HG03064 (cell line): ENCODE measurements around the gene MAPRE2.
"Not testable (repeated sequence)": the region's sequence is repeated elsewhere in the genome, so short reads cannot be mapped to it uniquely, and the experiment has no call there.

Source experiments
- ATAC-seq: cut with Tn5 transposase; IDR thresholded peaks from one replicate; pipeline ENCODE4 v1.9.1; 2021; ENCODE audit warnings: low read depth; ENCODE audit not compliant: unreplicated experiment

The MAPRE2 gene

DNA sequence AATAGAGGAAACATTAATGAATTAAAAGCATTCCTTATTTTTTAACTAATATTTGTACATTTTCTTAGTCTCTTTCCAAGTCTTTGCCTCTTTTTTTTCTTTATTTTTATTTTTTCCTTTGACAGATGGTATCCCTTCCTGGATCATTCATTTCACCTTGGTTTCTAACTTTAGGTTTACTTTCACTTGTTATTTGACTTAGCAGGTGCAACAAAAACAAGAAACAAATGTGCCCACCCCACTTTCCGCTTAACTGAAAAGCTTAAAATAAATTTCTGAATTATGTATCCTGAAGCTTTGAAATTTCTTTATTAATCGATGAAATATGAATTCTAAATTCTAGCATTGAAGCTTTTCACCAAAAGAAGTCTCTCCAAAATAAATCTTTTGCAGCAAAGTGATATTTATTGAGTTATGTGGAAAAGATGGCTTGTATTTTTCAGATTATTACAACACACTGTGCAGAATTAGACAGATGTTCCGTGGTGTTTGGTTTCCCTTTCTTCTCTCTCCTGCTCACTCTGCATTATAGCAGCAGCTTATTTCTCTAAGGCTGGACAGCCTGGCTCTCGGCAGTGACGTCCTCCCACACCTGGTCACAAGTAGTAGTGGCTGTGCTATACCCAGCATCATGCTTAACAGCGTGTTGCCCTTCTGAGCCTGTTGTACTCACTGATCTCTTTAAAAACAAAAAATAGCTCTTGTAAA lies 100.5 kb downstream of the MAPRE2 start:
- no peak for ATAC-seq

DNA sequence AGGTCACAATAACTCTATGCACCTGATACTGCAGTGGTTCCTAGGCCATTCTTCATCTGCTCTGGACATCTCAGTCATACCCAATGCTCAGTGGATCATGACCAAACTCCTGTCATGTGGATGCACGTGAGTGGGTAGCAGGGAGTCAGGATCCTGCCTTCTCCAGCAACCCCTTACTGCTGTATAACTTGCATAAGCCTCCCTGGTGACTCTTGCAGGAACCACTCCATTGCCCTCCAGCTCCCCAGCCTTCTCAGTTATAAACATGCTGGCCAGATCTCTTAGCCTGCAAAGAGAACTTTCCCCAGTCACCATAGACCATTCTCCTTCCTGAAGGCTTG lies 101.0 kb downstream of the MAPRE2 start:
- no peak for ATAC-seq

DNA sequence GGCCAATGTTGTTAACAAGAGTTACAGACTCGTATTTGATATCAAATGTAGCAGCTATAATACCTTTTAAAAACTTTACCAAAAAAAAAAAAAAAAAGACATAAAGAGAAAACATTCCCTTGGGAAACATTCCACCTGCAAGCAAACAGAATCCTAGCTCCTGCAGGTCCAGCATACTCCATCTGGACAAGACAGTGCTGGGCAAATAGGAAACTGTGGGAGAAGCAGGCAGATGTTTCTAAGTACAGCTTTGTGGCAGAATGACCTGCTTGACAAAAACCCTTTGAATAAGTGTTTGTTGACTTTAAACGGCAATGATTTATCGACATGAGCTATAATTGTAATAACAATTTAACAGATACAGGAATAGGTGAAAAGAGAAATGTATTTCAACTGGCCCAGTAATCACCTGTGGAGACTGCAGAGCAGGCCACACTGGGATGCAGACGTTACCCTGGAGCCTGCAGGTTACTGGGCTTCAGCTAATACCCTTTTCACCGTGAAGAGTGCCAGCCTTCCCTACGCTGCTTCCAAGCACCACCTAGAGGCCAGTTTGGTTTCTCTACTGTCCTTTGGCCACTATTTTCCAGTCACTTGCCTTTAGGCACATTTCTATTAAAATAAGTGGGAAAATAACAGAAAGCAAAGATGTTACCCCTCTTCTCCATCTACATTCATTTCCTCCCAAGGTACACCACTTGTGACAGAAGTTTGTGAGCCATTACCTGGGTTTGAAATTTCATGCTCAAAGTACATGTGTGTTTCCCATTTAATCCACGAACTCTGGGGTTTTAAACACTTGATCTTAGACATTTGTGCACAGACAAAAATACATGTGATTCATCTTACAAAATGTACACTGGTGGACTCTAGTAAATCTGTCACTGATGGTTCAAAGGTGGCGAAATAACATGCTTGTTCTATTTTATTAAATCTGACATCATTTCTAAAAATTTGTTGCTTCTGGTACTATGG lies 102.7 kb downstream of the MAPRE2 start:
- no peak for ATAC-seq

DNA sequence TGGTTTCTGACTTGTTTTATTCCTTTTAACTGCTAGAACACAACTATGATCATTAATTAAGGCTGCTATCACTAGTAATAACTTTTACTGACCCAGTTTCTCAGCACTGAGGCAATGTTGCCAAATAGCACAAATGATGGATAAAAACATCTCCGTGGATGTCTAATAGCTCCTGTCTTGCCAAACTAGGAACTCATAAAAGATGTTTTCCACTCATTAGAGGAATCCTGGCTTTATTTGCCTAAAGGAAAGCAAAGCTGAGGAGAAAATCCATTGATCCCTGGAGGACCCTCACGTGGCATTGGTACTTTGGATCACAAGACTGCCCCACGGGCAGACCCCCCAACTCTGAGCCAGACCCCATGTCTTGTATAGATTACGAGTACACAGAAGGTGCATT lies 103.5 kb downstream of the MAPRE2 start:
- no peak for ATAC-seq

DNA sequence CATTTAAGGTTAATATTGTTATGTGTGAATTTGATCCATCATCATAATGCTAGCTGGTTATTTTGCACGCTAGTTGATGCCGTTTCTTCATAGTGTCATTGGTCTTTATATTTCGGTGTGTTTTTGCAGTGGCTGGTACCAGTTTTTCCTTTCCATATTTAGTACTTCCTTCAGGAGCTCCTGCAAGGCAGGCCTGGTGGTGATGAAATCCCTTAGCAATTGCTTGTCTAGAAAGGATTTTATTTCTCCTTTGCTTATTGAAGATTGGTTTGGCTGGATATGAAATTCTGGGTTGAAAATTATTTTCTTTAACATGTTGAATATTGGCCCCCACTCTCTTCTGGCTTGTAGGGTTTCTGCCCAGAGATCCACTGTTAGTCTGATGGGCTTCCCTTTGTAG lies 109.0 kb downstream of the MAPRE2 start:
- not testable (repeated sequence) for ATAC-seq

DNA sequence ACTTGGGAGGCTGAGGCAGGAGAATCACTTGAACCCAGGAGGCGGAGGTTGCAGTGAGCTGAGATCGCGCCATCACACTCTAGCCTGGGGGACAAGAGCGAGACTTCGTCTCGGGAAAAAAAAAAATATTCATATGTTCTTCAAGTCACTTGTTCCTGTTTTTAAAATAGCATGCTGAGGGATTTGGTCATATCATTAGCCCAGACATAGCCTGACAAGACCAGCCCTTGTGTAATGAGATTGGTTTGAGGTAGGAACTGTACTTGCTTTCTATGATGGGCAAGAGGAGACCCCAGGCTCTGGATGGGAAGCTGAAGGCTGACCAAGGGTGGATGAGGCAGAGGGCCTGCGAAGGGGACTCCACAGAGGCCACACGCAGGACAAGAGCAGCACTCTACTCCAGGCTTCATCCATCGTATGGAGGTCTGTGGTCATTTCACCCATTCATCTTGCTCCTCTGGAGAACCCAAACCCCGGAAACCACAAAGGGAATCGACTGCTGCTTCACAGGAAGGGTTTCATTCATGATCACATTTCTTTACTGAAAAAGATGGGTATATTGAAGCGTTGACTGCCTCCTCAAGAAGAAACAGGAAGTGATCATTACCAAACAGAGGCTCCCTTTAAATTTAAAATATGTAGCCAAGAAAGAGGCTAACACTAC lies 112.5 kb downstream of the MAPRE2 start:
- ATAC-seq: no peak

DNA sequence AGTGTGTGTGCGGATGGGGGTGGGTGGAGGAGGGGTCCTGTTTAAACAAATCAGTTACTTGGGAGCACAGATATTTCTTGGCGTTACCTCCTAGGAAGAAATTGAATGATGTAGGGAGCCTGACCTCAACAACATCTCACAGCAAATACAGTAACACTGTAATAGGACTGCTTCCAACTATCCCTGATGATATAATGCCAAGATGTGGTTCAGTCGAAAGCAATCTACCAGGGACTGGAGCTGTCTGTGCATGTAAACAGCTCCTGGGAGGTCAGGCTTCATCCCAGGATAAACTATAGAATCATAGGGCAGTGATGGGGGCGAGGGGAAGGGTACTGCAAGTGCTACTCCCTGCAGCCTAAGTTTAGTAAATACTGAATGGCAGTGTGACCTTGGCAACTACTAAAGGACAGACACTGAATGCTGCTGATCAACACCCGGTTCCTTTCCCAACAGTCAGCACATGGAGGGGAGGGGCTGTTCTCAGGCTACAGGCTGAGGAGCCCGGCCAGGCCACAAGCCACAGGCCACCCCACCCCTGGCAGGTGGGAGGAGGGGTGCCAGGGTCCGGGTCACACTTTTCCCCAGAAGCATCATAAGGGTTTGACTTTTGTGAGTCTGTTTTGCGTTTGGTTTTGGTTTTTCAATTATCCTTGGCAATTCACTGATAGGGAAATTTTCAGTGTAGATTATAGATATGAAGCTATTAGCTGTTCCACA lies 114.3 kb downstream of the MAPRE2 start:
- ATAC-seq: no peak

DNA sequence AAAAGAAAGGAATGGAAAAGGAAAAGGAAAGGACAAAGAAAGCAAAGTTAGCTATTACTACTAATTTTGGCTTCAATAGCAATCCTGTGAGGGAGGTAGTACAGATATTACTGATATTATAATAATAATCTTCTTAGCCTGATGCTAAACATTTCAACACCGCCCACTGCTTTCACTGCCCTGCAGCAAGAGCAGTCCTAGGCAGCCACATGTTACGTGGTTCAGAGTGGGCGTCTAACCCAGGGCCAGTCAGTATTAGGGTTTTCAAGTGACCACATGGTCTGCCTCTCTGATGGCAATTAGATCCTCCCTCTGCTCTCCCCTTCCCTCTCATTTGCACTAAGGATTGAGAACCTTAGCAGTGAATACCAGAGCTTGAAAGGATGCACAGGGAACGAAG lies 116.0 kb downstream of the MAPRE2 start:
- ATAC-seq: no peak

DNA sequence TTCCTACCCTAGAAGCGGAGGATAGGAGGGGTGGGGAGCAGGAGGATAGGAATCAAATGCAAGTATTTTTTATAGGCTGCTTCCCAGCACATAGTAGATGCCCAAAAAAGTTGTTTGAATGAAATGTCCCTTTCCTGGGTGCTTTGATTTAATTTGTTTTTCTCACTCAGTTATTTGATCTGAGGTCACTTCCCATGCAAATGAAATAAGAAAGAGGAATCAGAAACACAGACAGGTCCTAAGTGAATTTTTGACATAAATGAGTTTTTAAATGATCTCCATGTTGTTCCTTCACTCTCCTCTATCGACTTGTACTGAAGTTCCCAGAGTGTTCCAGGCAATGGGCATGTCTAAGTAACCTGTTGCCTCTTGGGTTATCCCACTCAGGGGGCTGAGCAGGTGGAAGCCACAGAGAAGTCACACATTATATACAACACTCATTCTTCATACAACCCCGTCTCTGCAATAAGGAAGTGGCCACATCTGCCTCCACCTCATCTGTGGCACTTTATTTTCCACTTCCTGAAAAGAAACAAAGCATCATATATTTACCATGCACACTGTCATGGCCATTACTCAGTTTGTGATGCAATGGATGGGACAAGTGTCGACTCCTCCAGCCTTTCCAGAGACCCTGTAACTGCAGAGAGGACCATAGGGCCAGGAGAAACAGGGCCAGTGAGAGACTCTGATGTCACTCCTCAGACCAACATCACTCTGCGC lies 117.7 kb downstream of the MAPRE2 start:
- ATAC-seq: no peak

DNA sequence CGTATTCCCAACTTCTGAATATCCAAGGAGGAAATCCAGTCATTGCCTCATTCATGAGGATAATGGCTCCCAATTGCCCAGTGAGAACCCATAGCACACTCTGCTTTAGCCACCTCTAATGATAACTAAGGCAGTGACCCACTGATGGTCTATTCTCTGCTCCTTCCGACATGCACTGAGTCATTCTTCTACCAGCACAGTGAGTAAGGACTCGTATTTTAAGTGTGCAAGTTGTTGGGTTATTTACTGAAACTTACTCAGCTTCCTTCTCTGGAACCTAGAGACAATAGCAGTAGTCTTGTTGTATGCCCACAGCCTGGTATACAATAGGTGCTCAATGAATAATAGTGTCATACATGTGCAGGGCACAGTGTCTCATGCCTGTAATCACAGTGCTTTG lies 118.6 kb downstream of the MAPRE2 start:
- no peak for ATAC-seq

DNA sequence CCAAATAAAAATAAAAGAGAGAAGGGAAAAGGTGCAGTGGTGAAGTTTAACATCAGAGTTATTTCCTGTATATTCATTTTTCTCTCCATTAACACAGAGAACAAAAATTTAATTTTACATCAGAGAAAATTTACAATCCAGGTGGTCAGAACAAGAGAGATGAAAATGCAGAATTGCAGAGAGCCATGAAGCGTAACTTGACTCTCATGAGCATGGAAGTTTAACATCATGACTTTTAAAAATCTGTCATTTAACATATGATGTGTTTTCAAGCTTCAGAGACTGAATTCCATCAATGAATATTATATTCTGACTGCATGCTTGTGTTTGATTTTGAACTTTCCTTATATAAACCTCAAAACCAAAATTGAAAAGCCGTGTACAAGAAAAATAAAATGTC lies 120.3 kb downstream of the MAPRE2 start:
- ATAC-seq: no peak

DNA sequence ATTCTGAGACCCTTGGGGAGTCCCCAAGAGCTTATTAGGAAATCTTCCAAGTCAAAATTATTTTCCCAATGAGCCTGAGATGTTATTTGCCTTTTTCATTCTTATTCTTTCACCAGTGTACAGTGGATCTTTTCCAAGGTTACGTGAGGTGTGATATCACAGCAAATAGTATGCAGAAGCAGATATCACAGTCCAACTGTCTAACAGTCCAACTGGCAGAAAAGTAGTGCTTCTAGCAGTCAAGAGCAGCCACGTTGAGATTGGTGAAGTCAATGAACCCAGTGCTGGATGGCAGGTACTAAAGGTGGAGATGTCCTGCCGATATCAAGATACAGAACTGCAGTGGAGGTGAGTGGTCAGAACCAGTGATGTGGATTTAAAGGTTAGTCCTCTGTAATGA lies 120.7 kb downstream of the MAPRE2 start:
- ATAC-seq: no peak

DNA sequence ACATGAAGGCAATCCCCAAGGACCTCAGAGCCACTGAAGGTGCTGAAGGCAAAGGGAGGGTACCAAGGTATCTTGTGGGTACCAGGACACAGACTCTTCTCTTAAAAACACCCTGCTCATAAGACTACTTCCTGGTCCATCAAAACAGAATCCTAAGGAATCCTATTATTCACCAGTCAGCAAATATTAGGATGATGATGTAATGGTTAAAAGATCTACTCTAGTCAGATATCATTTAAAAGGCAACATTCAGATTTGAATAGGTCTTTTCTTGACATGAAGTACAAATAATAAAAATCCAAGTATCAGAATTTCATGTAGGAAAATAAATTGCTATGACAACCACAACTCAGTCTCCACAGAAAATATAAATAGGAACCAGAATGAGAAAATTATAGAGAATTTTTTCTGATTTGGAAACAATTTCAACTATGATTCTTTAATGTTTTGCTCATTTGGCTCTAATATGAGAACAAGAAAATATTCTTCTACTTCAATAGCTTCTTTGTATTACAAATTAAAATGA lies 121.9 kb downstream of the MAPRE2 start:
- no peak for ATAC-seq

DNA sequence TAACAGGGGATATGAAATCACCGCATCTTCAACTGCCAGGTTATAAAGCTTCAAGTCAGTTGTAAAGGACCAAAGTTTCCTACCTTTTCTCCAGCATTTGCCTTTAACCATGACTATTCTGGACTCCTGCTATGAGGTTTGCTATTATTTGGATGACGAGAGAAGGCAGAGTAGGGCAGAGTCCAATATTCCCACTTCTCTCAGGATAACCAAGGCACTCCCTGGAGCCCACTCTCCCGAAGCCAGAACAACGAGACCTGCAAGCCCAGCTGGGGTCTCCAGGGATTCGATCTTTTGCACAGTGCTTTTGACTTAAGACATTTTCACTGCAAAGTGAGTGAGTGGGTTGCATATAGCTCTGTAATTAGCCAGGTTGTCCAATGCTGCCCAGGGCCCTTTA lies 122.5 kb downstream of the MAPRE2 start:
- no peak for ATAC-seq

DNA sequence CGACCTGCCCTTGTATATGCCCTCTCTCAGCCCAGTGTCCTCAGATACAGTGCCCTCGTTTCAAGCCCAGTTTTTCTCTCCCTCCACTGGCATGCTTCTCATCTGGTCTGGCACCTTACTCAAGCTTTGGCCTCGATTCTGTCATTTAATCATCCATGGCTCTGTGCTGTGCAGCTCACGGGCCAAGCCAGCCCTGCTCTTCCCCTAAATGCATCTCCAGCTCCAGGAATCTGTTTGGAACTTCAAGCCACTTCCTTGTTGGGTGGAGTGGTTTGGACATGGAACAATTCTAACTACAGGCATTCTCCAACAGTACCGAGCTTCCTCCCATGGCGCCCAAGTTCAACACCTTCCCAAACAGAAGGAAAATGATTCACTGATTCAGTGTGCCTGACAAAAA lies 122.9 kb downstream of the MAPRE2 start:
- no peak for ATAC-seq

DNA sequence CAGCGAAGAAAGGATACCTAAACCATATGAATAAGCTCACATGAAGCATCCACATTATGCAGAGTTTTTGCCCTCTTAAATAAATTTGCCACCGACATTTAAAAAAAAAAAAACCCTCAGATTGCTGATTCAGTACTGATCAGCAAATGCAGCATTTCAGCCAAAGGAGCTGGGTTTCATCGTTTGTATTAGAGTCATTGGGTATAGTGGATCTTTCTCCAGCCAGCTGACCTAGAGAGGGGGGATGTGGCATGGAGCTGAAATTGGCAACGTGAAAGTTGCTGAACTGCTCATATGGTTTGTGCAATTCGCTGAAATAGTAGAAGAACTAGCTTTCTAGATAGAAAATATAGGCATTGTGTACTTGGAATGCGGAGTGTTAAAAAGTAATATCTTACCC lies 126.1 kb downstream of the MAPRE2 start:
- ATAC-seq: no peak

DNA sequence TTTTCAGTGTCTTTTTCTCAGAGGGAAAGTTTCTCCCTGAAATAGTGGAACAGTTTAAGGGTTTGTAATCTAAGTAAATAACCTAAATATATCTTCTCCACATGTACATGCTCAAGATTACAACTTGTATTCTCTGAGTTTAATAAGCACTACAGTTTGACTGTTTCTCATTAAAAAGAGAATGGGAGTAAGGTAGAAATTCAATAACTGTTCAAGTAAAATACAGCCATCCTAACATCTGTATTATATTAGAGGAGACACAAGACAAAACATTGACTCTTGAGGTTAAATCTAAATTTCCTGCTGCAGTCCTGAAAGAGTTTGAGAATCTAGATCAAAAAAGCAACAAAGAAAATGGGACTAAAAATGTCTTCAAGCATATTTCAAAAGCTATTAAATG lies 126.6 kb downstream of the MAPRE2 start:
- ATAC-seq: no peak

DNA sequence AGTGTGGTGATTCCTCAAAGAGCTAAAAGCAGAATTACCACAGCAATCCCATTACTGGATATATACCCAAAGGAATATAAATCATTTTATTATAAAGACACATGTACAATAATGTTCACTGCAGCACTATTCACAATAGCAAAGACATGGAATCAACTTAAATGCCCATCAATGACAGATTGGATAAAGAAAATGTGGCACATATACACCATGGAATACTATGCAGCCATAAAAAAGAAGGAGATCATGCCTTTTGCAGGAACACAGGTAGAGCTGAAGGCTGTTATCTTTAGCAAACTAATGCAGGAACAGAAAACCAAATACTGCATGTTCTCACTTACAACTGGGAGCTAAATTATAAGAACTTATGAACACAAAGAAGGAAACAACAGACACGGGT lies 129.1 kb downstream of the MAPRE2 start:
- not testable (repeated sequence) for ATAC-seq

DNA sequence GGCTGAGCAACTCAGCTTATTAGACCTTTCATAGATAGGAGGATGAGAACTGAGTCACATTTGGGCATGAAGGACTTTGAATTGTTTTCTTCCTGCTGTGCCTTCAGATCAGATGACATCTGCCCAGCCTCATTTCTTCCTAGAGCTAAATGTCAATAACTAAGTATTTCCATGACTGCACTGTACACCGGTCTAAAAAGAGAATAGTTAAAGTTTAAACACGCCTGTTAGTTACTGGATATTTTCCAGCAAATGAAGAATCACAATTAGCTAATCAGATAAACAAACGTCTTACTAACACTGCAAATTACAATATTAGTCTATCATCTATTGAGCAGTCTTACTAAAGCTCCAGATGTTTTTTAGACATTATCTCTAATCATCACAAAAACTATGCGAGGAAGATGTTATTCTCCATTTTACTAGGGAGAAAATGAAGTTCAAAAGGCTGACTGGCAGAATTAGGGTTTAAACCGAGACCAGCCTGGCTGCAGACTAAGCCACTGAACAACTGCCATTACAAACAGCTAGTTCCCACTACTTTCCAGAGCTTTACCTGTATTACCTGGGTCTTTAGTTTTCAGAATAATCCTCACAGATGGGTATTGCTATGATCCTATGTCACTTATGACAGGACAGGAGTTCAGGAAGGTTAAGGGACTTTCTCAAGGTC lies 130.2 kb downstream of the MAPRE2 start:
- ATAC-seq: no peak
